ENCODE results near the gene PRKAR2B. TPM values are rescaled to one million over a fixed set of nuclear protein-coding genes. Genes with fewer than 3 reads are reported as not detected.

Gene PRKAR2B
- total and polyA plus RNA-seq, 2 experiments from 2014 or later, result 14.8 to 31.5 TPM

- DNase-seq (ENCODE audit: low spot score), result no peak
- 75% methylated on average over 6 of the region's 6 CpGs for WGBS (ENCODE audit: low lambda C conversion rate, missing lambda C conversion rate)
These were observed 31.5 kb downstream of the PRKAR2B start for GRCh38 chr7:107075863-107076574.

GRCh38 chr7:107076781-107077698 is 32.5 kb downstream of the PRKAR2B start:
- DNase-seq (ENCODE audit: low spot score), result no peak
- WGBS (ENCODE audit: low lambda C conversion rate, missing lambda C conversion rate), result 78% methylated on average over 8 of the region's 8 CpGs

More at GRCh38 chr7:107075863-107076574, 31.5 kb downstream of the PRKAR2B start:
- Histone ChIP-seq H3K27ac (no peak overlapping the region), H4K20me1 (ENCODE audit: insufficient read depth, poor library complexity, severe bottlenecking) (no peaks in the 10 kb centered on the region), H3K4me2 (no peak overlapping the region), H3K4me3 (no peak overlapping the region), H3K36me3 (replicated peaks; ENCODE audit: insufficient read depth, low read depth) (no peaks in the 10 kb centered on the region), H3K4me1 (ENCODE audit: insufficient read depth) (no peaks in the 10 kb centered on the region), H3K9me3 (ENCODE audit: low read depth) (no peaks in the 10 kb centered on the region), H3K79me2 (no peaks in the 10 kb centered on the region), H3K27me3 (no peaks in the 10 kb centered on the region), H3K9me2 (replicated peaks; ENCODE audit: insufficient read depth) (no peaks in the 10 kb centered on the region), H2AFZ (no peak overlapping the region)
- TF ChIP-seq EZH2phosphoT487 (IDR thresholded peaks at IDR 0.05; ENCODE audit: low read depth, severe bottlenecking, unreplicated experiment) (no peak), CTCF (IDR thresholded peaks at IDR 0.05; ENCODE audit: poor library complexity) (no peak), EZH2 (IDR thresholded peaks at IDR 0.05; ENCODE audit: borderline replicate concordance) (no peak)

More at GRCh38 chr7:107076781-107077698, 32.5 kb downstream of the PRKAR2B start:
- no peaks in the 10 kb centered on the region for H3K27me3 ChIP-seq
- TF ChIP-seq EZH2 (IDR thresholded peaks at IDR 0.05; ENCODE audit: borderline replicate concordance), result no peak
- no peak for TF ChIP-seq CTCF (IDR thresholded peaks at IDR 0.05; ENCODE audit: poor library complexity)
- no peak for TF ChIP-seq EZH2phosphoT487 (IDR thresholded peaks at IDR 0.05; ENCODE audit: low read depth, severe bottlenecking, unreplicated experiment)
- H3K79me2 ChIP-seq, result no peaks in the 10 kb centered on the region
- H3K4me2 ChIP-seq, result no peak overlapping the region
- no peaks in the 10 kb centered on the region for H3K36me3 ChIP-seq (replicated peaks; ENCODE audit: insufficient read depth, low read depth)
- H3K4me3 ChIP-seq, result no peak overlapping the region
- no peak overlapping the region for H2AFZ ChIP-seq
- H3K9me3 ChIP-seq (ENCODE audit: low read depth), result no peaks in the 10 kb centered on the region
- H3K27ac ChIP-seq, result no peak overlapping the region
- no peaks in the 10 kb centered on the region for H3K4me1 ChIP-seq (ENCODE audit: insufficient read depth)
- H4K20me1 ChIP-seq (ENCODE audit: insufficient read depth, poor library complexity, severe bottlenecking), result no peaks in the 10 kb centered on the region
- H3K9me2 ChIP-seq (replicated peaks; ENCODE audit: insufficient read depth), result no peaks in the 10 kb centered on the region

Measured in hepatocyte (in vitro differentiated cells).